Activated CD8-positive, alpha-beta memory T cell treated with anti-CD3 and anti-CD28 coated beads for 1 hour (primary cell): ENCODE measurements around the gene EIF1B.
A peak's percentile ranks its signal among the peaks of the same experiment; 100 is the strongest.

Experiments
- DNase-seq, 2 donors: peaks; one replicate each; pipeline ENCODE4 v3.0.0-alpha.2; 2020; ENCODE audit warnings: low read depth in 1 of 2; ENCODE audit errors: extremely low read depth in 1 of 2

The EIF1B gene

DNA sequence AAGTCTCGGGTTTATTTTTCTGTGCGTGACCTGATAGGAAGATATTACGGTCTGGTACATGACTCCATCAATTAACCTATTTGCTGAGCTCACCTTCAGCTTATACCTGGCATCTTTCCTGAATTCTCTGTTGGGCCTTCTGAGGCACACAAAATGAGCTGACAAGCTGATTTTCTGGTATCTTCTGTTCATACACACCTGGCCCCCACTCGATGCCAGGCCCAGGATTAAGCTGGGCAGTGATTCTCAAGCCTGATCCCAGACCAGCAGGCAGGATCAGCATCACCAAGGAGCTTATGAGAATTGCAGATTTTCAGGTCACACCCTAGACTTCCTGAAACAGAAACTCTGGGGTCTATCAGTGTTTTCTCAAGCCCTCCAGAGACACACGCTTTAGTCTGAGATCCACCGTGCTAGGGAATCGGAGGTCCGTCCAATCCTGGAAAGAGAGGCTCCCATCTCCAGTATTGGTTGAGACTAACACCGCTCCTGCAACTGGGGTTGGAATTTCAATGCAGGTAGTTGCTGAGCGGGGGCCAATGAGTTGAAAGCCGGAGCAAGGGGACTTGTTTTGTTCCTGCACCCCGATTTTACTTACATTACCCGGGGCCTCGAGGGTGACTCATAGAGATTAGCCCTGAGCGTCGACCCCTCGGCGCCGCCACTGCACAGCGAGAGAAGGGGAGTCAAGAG is 636 bp upstream of the EIF1B start:
- DNase-seq: no peak

DNA sequence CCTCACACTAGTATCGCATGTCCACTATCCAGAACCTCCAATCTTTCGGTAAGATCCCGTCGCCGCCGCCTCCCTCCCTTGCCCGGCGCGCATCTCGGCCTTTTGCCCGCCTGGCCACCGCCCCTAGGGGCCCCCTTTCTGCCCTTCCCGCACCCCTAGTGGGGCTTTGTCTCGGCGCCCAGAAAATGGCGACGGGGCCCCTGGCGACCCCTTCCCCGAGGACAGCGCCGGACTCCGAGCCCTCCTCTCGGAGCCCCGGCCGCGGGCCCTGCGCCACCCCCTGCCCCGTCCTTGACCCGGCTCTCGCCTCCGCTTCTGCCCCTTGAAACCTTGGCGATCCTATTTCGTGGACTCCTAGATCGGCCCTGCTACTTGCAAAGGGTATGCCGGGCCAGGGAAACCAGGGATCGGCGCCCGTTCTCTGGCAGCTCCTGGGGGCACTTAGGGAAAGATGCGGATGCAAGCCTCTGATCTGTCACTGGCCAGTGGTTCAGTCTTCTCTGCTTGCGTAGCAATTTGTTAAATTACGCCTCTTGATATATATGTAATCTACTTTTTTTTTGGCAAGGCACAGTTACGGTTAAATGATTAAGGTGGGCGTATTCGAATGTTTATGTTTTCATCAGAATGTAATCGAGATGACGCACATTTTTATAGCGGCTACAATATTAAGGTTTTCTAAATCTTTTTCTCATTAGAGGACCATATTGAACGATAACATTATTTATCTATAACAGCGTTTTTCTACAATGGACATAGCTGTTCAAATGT is 603 bp downstream of the EIF1B start:
- DNase-seq: no peak

DNA sequence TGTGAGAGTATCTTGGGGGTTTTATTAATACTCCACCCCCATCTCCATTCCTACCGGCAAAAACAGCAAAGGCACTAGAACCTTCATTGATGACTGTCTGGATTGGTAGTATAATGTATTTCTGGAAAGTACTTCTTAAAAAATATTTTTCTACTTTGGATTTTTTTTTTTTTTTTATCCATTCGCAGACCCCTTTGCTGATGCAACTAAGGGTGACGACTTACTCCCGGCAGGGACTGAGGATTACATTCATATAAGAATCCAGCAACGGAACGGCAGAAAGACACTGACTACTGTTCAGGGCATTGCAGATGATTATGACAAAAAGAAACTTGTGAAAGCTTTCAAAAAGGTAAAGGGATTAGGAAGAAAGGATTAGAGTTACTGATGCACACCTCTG is 1.2 kb downstream of the EIF1B start:
- no peak for DNase-seq

DNA sequence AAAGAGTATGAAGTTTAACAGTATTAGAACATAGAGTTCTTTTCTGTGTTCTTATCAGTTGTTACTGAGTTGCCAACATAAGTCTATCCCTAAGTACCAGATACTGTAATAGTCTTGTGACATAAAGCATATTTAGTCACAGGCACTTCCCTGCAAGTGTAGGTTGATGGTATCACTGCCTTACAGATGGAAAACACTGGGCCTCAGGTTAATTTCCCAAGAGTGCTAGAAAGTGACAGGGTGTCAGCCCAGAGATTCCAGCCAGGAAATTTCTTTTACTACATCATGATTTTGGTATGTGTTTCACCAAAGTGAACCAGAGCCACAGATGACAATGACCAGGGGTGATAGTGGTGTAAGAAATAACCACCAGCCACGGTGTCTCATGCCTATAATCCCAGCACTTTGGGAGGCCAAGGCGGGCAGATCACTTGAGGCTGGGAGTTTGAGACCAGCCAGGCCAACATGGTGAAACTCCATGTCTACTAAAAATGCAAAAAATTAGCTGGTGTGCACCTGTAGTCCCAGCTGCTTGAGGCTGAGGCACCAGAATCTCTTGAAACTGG is 3.2 kb downstream of the EIF1B start:
- DNase-seq: no peak

DNA sequence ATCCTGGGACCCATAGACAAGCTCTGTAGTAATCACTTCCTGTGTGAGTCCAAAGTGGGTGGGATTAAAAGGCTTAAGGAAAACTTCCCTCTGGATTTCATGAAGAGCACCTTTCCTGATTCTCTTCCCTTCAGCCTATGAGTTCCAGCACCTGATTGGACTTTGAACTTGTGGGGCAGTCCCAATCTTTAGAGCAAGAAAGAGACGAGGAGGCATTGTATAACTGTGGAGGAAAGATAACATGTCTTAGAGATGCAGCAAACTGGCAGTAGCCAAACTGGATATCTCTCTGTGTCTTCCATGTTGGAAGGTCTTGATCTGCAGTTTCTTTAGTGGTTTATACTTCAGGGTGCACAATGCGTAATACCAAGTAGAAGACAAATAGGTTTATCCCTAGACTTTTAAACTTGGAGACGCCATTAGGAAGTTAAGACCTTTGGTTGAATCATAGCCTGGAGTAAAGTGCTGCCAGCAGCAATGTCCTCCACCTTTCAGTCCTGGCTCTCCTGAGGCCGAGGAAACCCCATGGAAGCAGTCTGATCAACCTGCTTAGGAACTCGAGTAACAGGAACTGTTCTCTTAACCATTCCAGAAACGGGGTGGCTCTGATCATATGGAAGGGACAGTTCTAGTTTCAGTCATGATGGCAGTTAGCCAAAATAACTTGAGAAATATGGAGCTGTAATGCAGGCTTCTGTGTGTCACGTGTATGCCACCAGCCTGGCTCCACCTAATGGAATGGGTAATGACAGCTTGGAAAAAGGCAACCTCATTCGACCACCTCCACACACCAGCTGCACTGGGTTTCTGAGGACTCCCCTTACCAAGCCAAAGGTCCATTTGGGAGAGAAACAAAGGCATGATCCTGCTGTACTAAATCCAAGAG is 4.7 kb downstream of the EIF1B start:
- DNase-seq: no peak

DNA sequence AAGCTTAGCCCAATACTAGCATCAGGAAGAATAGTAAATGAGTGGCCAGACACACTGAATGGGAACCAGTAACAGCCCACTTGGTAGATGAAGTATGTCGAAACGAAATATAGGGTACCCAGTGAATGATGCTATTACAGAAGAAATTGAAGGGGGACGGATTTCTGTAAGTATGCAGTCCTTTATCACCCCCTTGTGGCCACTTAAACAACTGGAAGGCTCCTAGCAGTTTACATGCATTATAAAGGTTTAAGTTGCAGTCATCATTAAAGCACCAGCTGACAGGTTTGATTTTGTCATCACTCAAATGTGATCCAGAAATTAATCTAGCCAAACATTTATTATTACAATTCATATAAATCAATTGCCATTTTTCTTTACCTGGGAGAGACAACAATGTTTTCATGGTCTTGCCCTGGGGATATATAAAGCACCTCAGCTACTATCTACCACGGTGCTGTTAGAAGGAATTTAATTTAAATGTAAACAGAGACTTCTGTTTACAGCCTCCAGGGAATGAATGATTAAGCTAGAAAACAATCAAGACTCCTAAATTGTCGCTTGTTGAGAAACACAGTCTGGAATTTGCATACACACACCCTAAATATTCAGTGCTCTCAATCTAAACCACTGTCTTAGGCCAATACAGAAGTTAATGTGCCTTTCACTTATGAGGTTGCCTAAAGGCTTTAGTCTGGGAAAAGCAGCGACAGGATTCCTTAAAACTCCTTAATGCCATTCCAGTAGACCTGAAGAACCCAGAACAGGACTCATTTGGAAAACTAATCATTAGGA is 7.8 kb downstream of the EIF1B start:
- peak in 1 of 2 donors; percentile 13 for DNase-seq

DNA sequence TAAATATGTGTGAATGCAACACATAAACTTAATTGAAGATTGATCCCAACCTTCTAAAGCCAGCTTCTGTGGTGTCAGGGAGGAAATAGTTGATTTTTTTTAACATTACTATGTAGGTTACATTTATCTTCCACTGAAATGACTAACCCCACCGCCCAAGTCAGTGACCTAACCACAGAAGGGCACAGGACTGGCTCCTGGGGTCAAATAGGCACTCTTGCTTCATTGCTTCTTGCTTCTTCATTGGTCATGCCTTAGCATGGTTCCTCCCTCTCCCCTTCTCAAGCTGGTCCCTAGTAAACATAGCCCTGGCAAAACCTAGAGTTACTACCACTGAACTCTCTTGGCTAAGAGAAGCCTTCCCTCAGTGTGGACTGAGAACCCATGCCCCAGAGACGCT is 12.3 kb downstream of the EIF1B start:
- no peak for DNase-seq

DNA sequence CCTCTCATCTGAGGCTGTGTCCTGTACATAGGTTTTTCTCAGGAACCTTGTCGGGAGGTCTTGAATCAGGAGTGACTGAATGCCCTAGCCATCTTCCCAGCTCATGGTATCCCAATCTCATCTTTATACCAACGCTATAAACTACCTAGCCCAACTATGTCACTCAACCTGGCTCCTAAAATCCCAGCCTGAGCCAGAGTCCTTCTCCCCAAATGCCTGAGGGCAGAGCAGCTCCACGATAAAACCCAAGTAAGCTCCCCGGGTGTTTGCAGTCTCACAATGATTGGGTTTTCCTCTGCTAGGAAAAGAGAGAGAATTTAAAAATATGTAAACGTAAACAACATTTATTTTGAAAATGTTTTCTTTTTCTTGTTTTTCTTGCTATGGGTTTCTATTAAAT is 14.4 kb downstream of the EIF1B start:
- no peak for DNase-seq

DNA sequence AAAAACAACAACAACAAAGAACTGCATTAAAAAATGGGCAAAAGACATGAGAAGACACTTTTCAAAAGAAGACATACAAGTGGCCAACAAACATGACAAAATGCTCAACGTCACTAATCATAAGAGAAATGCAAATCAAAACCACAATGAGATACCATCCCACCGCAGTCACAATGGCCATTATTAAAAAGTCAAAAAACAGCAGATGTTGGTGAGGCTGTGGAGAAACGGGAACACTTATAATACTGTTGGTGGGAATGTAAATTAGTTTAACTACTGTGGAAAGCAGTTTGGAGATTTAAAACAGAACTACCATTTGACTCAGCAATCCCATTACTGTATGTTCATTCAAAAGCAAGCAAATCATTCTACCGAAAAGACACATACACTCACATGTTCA is 15.1 kb downstream of the EIF1B start:
- DNase-seq: no peak

DNA sequence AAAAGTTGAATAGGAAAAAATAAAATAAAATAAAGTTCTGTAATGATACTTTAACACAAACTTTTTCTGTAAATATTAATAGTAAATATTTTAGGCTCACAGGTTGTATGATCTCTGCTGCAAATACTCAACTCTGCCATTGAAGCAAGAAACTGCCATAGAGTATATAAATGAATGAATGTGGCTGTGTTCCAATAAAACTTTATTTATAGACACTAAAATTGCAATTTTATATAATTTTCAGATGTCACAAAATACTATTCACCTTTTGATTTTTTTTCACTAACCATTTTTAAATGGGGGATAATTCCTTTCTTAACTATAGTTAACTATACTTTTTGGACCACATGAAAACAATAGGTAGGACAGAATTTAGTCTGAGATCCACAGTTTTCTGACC is 16.0 kb downstream of the EIF1B start:
- no peak for DNase-seq

DNA sequence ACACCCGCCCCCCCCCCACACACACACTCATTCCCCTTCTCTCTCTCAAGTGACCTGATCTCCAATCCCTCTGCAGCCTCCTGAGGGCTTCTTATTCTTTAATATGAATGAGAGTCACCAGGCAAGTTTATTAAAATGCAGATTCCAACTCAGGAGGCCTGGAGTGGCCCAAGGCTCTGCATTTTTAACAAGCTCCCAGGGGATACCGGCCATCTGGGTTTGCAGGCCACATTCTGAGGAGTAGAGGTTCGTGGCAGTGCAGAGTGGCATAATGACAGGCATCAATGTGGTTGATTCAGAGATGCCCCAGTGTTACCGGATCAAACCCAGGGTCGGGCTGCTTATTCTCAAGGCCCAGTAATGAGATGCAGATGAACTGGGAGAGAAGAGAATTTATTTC is 18.9 kb downstream of the EIF1B start:
- no peak for DNase-seq

DNA sequence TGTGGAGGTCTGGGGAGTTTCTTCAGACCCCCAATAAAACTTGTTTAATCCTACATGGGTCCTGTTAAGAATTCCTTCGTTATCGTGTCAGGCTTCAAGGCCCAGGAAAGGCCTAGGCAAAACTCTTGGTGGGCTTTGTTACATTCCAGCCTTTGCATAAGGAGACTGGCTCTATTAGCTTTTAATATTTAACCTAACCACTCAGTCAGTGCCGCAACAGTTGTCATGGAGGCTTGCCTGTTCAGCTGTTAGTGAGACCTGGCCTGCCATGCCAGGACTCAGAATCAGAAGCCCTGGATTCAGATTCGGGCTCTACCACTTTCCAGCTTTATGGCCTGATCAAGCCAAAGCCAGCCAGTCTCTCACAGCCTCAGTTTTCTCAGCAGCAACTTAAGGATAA is 19.6 kb downstream of the EIF1B start:
- DNase-seq: no peak

DNA sequence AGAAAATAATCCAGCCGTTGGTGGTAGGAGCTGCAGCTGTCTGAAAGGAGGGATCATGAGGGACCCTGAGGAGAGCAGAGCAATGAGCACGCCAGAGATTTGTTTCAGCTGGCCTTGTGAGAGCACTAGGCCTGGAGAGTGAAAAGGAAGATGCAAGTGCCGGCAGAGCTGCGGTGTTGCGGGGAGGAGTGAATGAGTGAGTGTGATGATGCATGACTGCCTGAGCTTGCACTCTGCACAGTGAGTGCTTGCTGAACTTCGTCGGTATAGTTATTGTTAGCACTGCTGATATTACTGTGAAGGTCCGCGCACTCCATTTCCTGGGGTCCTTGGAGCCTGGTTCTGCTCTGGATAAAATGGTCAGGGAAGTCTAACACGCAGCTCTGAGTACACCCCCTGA is 23.2 kb downstream of the EIF1B start:
- DNase-seq: no peak

DNA sequence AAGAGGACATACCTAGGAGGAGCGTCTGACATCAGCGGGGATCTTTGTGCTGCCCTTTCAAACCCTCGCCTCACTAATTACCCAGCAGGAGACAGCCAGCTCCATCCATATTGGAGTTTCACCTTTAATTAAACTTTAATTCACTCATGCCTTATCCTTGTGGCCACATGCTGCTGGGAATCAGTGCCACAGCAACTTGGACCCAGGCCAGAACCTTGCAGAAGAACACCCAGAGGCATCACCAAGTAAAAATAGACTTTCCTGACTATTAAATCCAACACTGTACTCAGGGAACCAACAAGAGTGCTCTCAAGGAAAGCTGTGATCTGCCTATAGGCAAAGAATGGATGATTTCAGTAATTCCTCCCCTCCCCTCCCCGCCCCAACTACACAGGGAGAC is 23.9 kb downstream of the EIF1B start:
- no peak for DNase-seq

DNA sequence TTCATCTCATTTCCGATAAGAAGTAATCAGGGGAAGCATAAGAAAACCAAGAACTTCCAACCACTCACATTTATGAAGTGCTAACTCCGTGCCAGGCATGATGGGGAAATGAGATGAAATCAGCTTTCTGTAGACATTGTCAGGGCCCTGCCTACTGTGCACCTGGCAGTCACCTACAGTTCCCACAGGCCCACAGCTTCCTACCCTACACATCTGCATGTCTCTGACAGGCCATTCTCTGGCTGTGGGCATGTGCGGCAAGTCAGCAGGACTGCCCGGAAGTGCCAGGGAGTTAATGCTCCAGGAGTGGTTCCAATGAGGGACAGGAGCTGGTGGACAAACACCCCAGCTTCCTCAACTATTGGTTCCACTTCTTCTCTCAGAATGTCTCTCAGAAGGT is 24.3 kb downstream of the EIF1B start:
- no peak for DNase-seq

DNA sequence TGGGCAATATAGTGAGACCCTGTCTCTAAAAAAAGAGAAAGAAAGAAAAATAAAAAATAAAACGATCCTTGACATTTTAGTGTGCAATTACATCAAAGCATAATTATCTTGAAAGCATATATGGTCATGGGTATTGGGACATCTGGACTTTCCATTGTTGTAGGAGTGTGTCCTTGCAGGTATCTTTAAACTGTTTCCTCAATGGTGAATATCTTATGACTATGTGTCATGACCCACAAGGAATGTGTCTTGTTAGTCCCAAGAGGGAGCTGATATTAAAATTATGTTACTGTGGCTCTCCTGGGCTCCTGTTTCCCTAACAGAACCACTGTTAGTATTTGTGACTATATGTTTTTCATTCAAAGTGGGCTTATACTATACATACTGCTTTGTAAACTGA is 26.6 kb downstream of the EIF1B start:
- no peak for DNase-seq

DNA sequence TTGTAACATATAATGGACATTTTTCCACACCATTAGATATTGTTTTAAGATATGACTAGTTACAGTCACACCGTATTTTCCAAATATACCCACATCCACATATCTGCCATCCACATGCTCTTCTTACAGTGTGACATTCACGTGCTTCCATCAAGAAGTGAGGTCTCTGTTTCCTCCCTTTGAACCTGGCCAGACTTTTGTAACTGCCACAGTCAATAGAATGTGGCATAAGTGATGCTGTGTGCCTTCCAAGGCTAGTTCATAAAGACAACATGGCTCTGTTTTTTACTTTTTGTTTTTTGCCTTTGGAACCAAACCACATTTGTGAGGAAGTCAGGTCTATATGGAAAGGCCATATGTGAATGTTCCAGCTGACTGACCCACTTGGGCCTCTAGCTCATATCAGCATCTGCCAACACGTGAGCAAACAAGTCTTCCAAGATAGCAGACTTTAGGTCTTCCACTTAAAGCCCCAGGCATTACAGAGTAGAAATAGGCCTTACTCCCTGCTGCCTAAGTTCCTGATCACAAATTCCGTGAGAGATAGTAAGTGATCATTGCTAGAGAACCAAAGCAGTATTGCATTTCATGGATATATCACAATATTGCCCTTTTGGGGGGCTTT is 27.1 kb downstream of the EIF1B start:
- no peak for DNase-seq

DNA sequence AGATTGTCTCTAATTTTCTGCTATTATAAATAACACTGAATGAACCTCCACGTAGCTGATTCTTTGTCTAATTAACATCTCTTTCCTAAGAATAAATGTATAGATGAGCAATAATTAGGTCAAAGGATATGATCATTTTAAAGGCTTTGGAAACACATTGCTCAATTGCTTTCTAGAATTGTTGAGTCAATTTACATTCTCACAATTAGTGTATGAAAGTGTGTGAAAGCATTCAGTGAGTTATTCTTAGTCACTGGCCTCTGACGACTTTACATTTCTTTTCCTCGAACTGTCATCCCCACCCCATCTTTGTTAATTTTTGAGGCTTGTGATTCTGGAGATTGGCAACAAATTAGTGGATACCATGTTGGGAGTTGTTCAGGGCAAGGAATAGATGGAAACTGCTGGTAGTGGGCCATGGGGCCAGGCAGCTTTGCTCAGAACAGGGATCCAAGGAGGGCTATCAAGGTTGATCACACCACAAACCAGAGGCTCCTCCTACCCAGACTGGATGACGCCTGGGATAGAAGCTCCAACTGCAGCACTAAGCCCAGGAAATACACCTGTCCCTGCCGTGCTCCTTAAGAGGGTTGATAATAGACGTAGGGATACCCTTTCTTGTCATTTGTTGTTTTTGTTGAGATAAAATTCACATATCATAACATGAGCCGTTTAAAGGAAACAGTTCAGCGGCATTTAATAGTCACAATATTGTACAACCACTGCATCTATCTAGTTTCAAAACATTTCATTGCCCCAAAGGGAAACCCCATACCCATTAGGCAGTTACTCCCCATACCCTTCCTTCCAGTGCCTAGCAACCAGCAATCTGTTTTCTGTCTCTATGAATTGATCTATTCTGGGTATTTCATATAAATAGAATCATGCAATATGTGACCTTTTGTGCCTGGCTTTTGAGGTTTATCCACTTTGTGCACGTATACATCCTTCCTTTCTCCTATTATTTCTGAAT is 27.9 kb downstream of the EIF1B start:
- no peak for DNase-seq

DNA sequence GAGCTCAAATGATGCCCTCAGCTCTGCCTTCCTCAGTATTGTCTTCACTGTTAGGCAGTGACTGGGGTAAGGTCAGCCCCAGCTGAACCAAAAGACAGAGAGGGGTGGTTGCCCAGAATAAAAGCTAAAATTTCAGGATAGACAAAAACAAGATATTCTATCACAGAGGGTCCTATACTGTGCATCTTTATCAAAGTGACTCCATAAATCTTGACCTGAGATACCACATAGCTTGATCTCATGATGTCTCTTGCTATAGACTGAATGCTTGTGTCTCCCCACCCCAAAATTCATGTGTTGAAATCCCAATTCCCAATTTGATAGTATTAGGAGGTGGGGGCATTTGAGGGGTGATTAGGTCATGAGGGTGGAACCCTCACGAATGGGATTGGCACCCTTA is 30.4 kb downstream of the EIF1B start:
- no peak for DNase-seq
